HFF-Myc (cell line): Measurements from ENCODE around the gene ELK3.

Source experiments
- DNase-seq: peaks from one replicate; pipeline ENCODE4 v3.0.0-alpha.2; 2011; ENCODE audit warnings: low read depth; ENCODE audit errors: extremely low read depth
- H3K4me3 ChIP-seq: replicated peaks from 2 replicates; pipeline ENCODE4 v1.5.1; 2011; ENCODE audit warnings: low read depth, mild to moderate bottlenecking, control low read depth, low read length
- CTCF ChIP-seq: IDR thresholded peaks from 2 replicates; pipeline ENCODE4 v1.5.1; 2012; ENCODE audit warnings: mild to moderate bottlenecking, low read depth, low read length, control low read depth; ENCODE audit errors: missing control alignments

Gene ELK3

GRCh38 chr12:96170762-96171161, 23.4 kb upstream of the ELK3 start:
- no peak overlapping the region for H3K4me3 ChIP-seq
- no peak for TF ChIP-seq CTCF
- no peak for DNase-seq

GRCh38 chr12:96171905-96172304, 22.3 kb upstream of the ELK3 start:
- no peak overlapping the region for H3K4me3 ChIP-seq
- no peak for DNase-seq
- TF ChIP-seq CTCF = no peak

- no peak for TF ChIP-seq CTCF
- DNase-seq = no peak
- no peak overlapping the region for H3K4me3 ChIP-seq
Measured at GRCh38 chr12:96172981-96173380, 21.2 kb upstream of the ELK3 start.

GRCh38 chr12:96176575-96176974, 17.6 kb upstream of the ELK3 start:
- no peak for TF ChIP-seq CTCF
- no peak overlapping the region for H3K4me3 ChIP-seq
- no peak for DNase-seq

- DNase-seq = no peak
- H3K4me3 ChIP-seq = no peak overlapping the region
- no peak for TF ChIP-seq CTCF
Measured at GRCh38 chr12:96177013-96177412, 17.2 kb upstream of the ELK3 start.

- no peak for TF ChIP-seq CTCF
- no peak overlapping the region for H3K4me3 ChIP-seq
- DNase-seq = no peak
Measured at GRCh38 chr12:96183734-96184370, 10.3 kb upstream of the ELK3 start.

GRCh38 chr12:96185914-96186313, 8.3 kb upstream of the ELK3 start:
- H3K4me3 ChIP-seq = no peak overlapping the region
- TF ChIP-seq CTCF = no peak
- DNase-seq = no peak
